H9 (cell line): ENCODE measurements around the gene LAMC3. TPM values are rescaled to one million over a fixed set of nuclear protein-coding genes. Genes with fewer than 3 reads are reported as not detected.

Experiments used
- DNase-seq: peaks from one replicate; pipeline ENCODE4 v3.0.0-alpha.2; 2017
- H2AFZ ChIP-seq: one replicate; pipeline ENCODE4 v1.6.1; 2013; ENCODE audit warnings: mild to moderate bottlenecking, low read length, control low read depth, moderate library complexity
- H2AK5ac ChIP-seq: 2 replicates; pipeline ENCODE4 v1.6.1; 2013; ENCODE audit warnings: low read length, control low read depth, mixed read lengths; ENCODE audit not compliant: insufficient read length
- H2BK120ac ChIP-seq: one replicate; pipeline ENCODE4 v1.6.1; 2013; ENCODE audit warnings: low read depth, mild to moderate bottlenecking, low read length, control low read depth, inconsistent platforms; ENCODE audit not compliant: poor library complexity, severe bottlenecking
- H2BK12ac ChIP-seq: 2 replicates; pipeline ENCODE4 v1.6.1; 2013; ENCODE audit warnings: low read length, control low read depth, mixed read lengths, low read depth; ENCODE audit not compliant: insufficient read length
- H2BK15ac ChIP-seq: 2 replicates; pipeline ENCODE4 v1.6.1; 2013; ENCODE audit warnings: low read depth, low read length, control low read depth
- H2BK20ac ChIP-seq: one replicate; pipeline ENCODE4 v1.6.1; 2013; ENCODE audit warnings: low read depth, mild to moderate bottlenecking, low read length, control low read depth, inconsistent platforms; ENCODE audit not compliant: poor library complexity, severe bottlenecking
- H2BK5ac ChIP-seq: 2 replicates; pipeline ENCODE4 v1.6.1; 2013; ENCODE audit warnings: low read length, control low read depth, mixed read lengths; ENCODE audit not compliant: insufficient read length
- H3K14ac ChIP-seq: 2 replicates; pipeline ENCODE4 v1.6.1; 2013; ENCODE audit warnings: low read length, control low read depth; ENCODE audit not compliant: insufficient read depth
- H3K18ac ChIP-seq: 2 replicates; pipeline ENCODE4 v1.6.1; 2013; ENCODE audit warnings: low read depth, mild to moderate bottlenecking, mixed read lengths, low read length, control low read depth; ENCODE audit not compliant: insufficient read length
- H3K23ac ChIP-seq: 2 replicates; pipeline ENCODE4 v1.6.1; 2013; ENCODE audit warnings: low read length, control low read depth, mixed read lengths, low read depth; ENCODE audit not compliant: insufficient read length
- H3K23me2 ChIP-seq: 2 replicates; pipeline ENCODE4 v1.6.1; 2013; ENCODE audit warnings: low read depth, mild to moderate bottlenecking, mixed read lengths, low read length, control low read depth; ENCODE audit not compliant: insufficient read length, poor library complexity, severe bottlenecking
- H3K27ac ChIP-seq: 2 replicates; pipeline ENCODE4 v1.5.1; 2013; ENCODE audit warnings: low read length, control low read depth, mixed read lengths, low read depth; ENCODE audit not compliant: insufficient read length
- H3K27me3 ChIP-seq: 2 replicates; pipeline ENCODE4 v1.6.1; 2013; ENCODE audit warnings: low read length, control low read depth, inconsistent platforms; ENCODE audit not compliant: insufficient read depth
- H3K4ac ChIP-seq: 2 replicates; pipeline ENCODE4 v1.6.1; 2013; ENCODE audit warnings: low read depth, mild to moderate bottlenecking, control low read depth, inconsistent platforms, low read length, moderate library complexity
- H3K4me1 ChIP-seq: 2 replicates; pipeline ENCODE4 v1.6.1; 2013; ENCODE audit warnings: low read length, control low read depth, inconsistent platforms; ENCODE audit not compliant: insufficient read depth
- H3K4me2 ChIP-seq: 2 replicates; pipeline ENCODE4 v1.6.1; 2013; ENCODE audit warnings: low read length, control low read depth, mixed read lengths; ENCODE audit not compliant: insufficient read length, insufficient read depth
- H3K56ac ChIP-seq: 2 replicates; pipeline ENCODE4 v1.6.1; 2013; ENCODE audit warnings: low read depth, mild to moderate bottlenecking, mixed read lengths, low read length, control low read depth; ENCODE audit not compliant: insufficient read length
- H3K79me1 ChIP-seq: 2 replicates; pipeline ENCODE4 v1.6.1; 2013; ENCODE audit warnings: low read depth, mild to moderate bottlenecking, moderate library complexity, low read length, control low read depth, inconsistent platforms; ENCODE audit not compliant: insufficient read depth, poor library complexity, severe bottlenecking
- H3K79me2 ChIP-seq: 2 replicates; pipeline ENCODE4 v1.6.1; 2013; ENCODE audit warnings: low read length, control low read depth, inconsistent platforms; ENCODE audit not compliant: insufficient read depth
- H3K9ac ChIP-seq: 2 replicates; pipeline ENCODE4 v1.6.1; 2013; ENCODE audit warnings: low read length, control low read depth, mixed read lengths; ENCODE audit not compliant: insufficient read length; ENCODE audit errors: extremely low read depth
- H3K9me3 ChIP-seq: one replicate; pipeline ENCODE4 v1.6.1; 2013; ENCODE audit warnings: low read depth, low read length, inconsistent platforms; ENCODE audit not compliant: control insufficient read depth
- H3T11ph ChIP-seq: one replicate; pipeline ENCODE4 v1.6.1; 2013; ENCODE audit warnings: mild to moderate bottlenecking, low read length, control low read depth, inconsistent platforms
- H4K20me1 ChIP-seq: one replicate; pipeline ENCODE4 v1.6.1; 2013; ENCODE audit not compliant: control insufficient read depth, insufficient read length, insufficient read depth
- H4K5ac ChIP-seq: 2 replicates; pipeline ENCODE4 v1.6.1; 2013; ENCODE audit warnings: low read depth, mild to moderate bottlenecking, mixed read lengths, low read length, control low read depth; ENCODE audit not compliant: insufficient read length
- H4K8ac ChIP-seq: replicated peaks from 2 replicates; pipeline ENCODE4 v1.6.1; 2013; ENCODE audit warnings: low read length, control low read depth, mixed read lengths, low read depth; ENCODE audit not compliant: insufficient read length
- H4K91ac ChIP-seq: 2 replicates; pipeline ENCODE4 v1.6.1; 2013; ENCODE audit warnings: low read depth, mild to moderate bottlenecking, moderate library complexity, mixed read lengths, low read length, control low read depth; ENCODE audit not compliant: insufficient read length
- H3K27ac Mint-ChIP-seq, 3 experiments: 2 replicates in 2 of 3; 3 replicates in 1 of 3; pipeline ENCODE4 v1.8.0; 2020 to 2021; ENCODE audit warnings: mixed read lengths in 3 of 3, mild to moderate bottlenecking in 1 of 3, moderate library complexity in 1 of 3
- H3K27me3 Mint-ChIP-seq: 2 replicates; pipeline ENCODE4 v1.8.0; 2021; ENCODE audit warnings: low read depth, mild to moderate bottlenecking, moderate library complexity, mixed read lengths
- H3K36me3 Mint-ChIP-seq, 3 experiments: 2 replicates in 2 of 3; 3 replicates in 1 of 3; pipeline ENCODE4 v1.8.0; 2020 to 2021; ENCODE audit warnings: low read depth in 3 of 3, mixed read lengths in 3 of 3; ENCODE audit not compliant: insufficient read depth in 1 of 3
- H3K4me1 Mint-ChIP-seq, 2 experiments: 2 replicates each; pipeline ENCODE4 v1.8.0; 2020; ENCODE audit warnings: mixed read lengths in 2 of 2
- H3K4me3 Mint-ChIP-seq, 2 experiments: 2 replicates in 1 of 2; 3 replicates in 1 of 2; pipeline ENCODE4 v1.8.0; 2020 to 2021; ENCODE audit warnings: mild to moderate bottlenecking in 2 of 2, mixed read lengths in 2 of 2, moderate library complexity in 1 of 2
- H3K9me3 Mint-ChIP-seq, 2 experiments: 2 replicates in 1 of 2; 3 replicates in 1 of 2; pipeline ENCODE4 v1.8.0; 2020; ENCODE audit warnings: mild to moderate bottlenecking in 2 of 2, mixed read lengths in 2 of 2, moderate library complexity in 1 of 2
- WGBS: extraction: QIAGEN DNeasy Blood & Tissue Kit; methylation state at CpG from one replicate; pipeline ENCODE4 v1.1.7; 2013; ENCODE audit warnings: missing lambda C conversion rate, low lambda C conversion rate, mixed read lengths; ENCODE audit not compliant: insufficient read length; ENCODE audit errors: extremely low coverage; 5-methylcytosine and 5-hydroxymethylcytosine counted together
- total RNA-seq: library from RNA; stranded (reverse); gene quantifications from 2 replicates; pipeline ENCODE4 v1.2.1, GENCODE V29; 2021
- TF ChIP-seq, protein P1 (sequence below): fragments of 200-600 bp; sonication (generic); conservative IDR thresholded peaks from 3 replicates; pipeline ENCODE4 v1.8.0; 2021; ENCODE audit warnings: antibody characterized with exemption, mild to moderate bottlenecking

The LAMC3 gene
- total RNA-seq, 1 experiment from 2014 or later = 21.7 TPM

DNA sequence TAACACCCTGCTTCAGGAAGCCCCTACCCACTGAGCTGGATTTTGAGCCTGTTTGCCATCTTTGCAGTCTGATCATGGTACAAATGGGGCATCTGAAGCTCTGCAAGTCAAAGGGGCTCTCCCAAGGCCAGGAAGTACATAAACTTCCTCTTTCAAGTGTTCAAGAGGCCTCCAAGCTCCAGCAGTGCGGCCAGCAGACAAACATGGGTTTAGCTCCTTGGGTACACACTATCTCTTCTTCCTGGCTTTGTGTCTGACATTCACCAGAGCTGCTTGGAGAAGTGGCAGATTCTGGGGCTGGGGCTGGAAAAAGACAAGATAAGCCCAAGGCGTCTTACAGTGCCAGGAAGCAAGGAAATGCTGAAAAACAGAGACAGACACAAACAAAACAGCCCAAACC is 34.1 kb downstream of the LAMC3 start:
- Histone ChIP-seq H3K4me2 (no peak overlapping the region), H3K79me1 (no peaks in the 10 kb centered on the region), H2BK20ac (no peak overlapping the region), H3K56ac (no peak overlapping the region), H3K9ac (no peak overlapping the region), H3T11ph (no peak overlapping the region), H2BK5ac (no peak overlapping the region), H2AK5ac (no peak overlapping the region), H2BK15ac (no peak overlapping the region), H3K18ac (no peak overlapping the region), H2BK120ac (no peak overlapping the region), H3K14ac (no peak overlapping the region), H4K20me1 (no peaks in the 10 kb centered on the region), H3K9me3 (no peaks in the 10 kb centered on the region), H3K23me2 (no peaks in the 10 kb centered on the region), H4K5ac (no peak overlapping the region), H3K4me1 (no peaks in the 10 kb centered on the region), H3K27ac (no peak overlapping the region), H3K79me2 (no peaks in the 10 kb centered on the region), H3K27me3 (no peaks in the 10 kb centered on the region), H4K8ac (no peak overlapping the region), H2AFZ (no peak overlapping the region), H3K4ac (no peak overlapping the region), H3K23ac (no peak overlapping the region), H4K91ac (no peak overlapping the region), H2BK12ac (no peak overlapping the region)
- H3K27me3 Mint-ChIP-seq = no peaks in the 10 kb centered on the region
- no peak overlapping the region for H3K4me3 Mint-ChIP-seq
- TF ChIP-seq, protein P1, sequence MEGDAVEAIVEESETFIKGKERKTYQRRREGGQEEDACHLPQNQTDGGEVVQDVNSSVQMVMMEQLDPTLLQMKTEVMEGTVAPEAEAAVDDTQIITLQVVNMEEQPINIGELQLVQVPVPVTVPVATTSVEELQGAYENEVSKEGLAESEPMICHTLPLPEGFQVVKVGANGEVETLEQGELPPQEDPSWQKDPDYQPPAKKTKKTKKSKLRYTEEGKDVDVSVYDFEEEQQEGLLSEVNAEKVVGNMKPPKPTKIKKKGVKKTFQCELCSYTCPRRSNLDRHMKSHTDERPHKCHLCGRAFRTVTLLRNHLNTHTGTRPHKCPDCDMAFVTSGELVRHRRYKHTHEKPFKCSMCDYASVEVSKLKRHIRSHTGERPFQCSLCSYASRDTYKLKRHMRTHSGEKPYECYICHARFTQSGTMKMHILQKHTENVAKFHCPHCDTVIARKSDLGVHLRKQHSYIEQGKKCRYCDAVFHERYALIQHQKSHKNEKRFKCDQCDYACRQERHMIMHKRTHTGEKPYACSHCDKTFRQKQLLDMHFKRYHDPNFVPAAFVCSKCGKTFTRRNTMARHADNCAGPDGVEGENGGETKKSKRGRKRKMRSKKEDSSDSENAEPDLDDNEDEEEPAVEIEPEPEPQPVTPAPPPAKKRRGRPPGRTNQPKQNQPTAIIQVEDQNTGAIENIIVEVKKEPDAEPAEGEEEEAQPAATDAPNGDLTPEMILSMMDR = no peak
- H3K9me3 Mint-ChIP-seq = no peaks in the 10 kb centered on the region
- DNase-seq = no peak
- no peak overlapping the region for H3K27ac Mint-ChIP-seq
- no peaks in the 10 kb centered on the region for H3K4me1 Mint-ChIP-seq
- WGBS = no CpG with 5 or more reads among the region's 2 CpGs
- H3K36me3 Mint-ChIP-seq = peaks cover 0 to 4% (median 0%) of the 10 kb centered on the region in 3 experiments; a peak in 2 of 7 replicates
